Measurements from ENCODE around the gene RPS19.

The RPS19 gene

DNA sequence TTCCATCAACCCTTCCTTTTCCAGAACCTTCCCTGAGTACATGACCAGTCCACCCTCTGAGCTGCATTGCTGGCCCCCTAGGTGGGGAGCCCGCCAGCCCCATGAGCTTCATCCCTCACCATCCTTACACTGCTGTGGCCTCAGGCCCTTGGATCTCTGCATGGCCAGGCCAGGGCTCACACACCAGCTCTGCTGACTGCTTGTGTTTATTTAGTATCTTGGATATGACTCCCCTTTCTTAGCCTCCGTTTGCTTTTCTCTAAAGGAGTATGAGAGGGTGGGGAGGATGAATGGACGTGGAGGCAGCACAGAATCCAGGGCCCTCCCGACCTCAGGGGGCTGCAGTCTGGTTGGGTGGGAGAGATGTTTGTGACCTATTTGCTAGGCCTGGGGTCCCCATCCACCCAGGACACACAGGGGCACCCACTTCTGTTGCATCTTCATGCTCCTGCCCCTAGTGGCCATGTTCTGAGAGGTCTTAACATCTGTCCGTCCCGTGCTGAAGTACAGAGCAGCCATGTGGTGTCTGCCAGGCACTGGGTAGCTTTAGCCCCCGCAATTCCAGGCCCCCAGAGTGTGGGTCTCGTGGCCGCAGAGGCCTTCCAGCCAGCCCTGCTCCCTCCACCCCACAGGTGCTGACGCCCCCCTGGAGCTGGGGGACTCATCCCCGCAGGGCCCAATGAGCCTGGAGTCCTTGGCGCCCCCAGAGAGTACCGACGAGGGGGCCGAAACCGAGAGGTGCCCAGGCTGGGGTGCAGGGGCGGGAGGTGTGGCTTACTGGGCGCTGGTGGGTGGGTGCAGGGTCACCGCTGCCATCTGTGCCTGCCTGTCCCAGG is 35.9 kb downstream of the RPS19 start:
- TF ChIP-seq, protein P1, sequence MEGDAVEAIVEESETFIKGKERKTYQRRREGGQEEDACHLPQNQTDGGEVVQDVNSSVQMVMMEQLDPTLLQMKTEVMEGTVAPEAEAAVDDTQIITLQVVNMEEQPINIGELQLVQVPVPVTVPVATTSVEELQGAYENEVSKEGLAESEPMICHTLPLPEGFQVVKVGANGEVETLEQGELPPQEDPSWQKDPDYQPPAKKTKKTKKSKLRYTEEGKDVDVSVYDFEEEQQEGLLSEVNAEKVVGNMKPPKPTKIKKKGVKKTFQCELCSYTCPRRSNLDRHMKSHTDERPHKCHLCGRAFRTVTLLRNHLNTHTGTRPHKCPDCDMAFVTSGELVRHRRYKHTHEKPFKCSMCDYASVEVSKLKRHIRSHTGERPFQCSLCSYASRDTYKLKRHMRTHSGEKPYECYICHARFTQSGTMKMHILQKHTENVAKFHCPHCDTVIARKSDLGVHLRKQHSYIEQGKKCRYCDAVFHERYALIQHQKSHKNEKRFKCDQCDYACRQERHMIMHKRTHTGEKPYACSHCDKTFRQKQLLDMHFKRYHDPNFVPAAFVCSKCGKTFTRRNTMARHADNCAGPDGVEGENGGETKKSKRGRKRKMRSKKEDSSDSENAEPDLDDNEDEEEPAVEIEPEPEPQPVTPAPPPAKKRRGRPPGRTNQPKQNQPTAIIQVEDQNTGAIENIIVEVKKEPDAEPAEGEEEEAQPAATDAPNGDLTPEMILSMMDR (IDR thresholded peaks at IDR 0.05), result no peak
- Mint-ChIP-seq H3K27me3 (ENCODE audit: low read depth, poor library complexity) (no peaks in the 10 kb centered on the region), H3K27ac (peak overlapping the region; percentile 72), H3K9me3 (no peaks in the 10 kb centered on the region), H3K4me1 (peaks cover 34% of the 10 kb centered on the region), H3K36me3 (ENCODE audit: low read depth) (peaks cover 29% of the 10 kb centered on the region), H3K4me3 (no peak overlapping the region)
- DNase-seq, result no peak

DNA sequence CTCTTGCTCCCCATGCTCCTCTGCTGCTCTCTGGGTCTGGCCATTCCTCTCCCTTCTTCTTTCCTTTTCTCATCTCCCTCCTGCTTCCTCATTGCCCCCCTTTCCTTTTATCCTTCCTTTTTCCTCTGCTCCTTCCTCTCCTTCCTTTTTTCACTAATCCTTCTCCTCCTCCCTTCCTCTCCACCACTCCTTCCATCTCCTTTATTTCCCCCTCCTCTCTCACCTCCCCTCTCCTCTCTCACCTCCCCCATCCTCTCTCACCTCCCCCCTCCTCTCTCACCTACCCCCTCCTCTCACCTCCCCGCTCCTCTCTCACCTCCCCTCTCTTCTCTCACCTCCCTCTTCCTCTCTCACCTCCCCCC is 36.5 kb downstream of the RPS19 start:
- Mint-ChIP-seq H3K27ac (peak overlapping the region; percentile 91), H3K4me1 (peaks cover 34% of the 10 kb centered on the region), H3K27me3 (ENCODE audit: low read depth, poor library complexity) (no peaks in the 10 kb centered on the region), H3K36me3 (ENCODE audit: low read depth) (peaks cover 29% of the 10 kb centered on the region), H3K4me3 (no peak overlapping the region), H3K9me3 (no peaks in the 10 kb centered on the region)
- TF ChIP-seq, protein P1 (IDR thresholded peaks at IDR 0.05), result no peak
- no peak for DNase-seq

DNA sequence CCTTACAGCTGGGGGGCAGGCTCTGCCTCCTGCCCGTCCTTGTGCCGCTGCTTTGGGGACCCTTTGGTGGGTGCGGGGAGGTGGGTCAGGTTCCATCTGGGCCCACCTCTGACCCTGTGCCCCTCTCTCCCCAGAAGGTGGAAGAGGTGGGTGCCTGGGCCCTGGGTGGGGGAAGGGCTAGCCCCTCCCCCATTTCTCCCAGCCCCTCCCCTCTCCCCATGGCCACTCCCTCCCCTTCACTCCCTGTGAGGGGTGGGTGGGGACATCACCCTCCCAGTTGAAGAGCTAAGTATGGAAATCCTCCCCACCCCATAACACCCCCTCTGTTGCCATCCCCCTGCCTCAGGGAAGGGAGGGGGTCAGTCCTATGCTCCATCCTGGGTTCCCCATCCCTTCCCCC is 37.1 kb downstream of the RPS19 start:
- Mint-ChIP-seq H3K9me3 (no peaks in the 10 kb centered on the region), H3K4me1 (peaks cover 34% of the 10 kb centered on the region), H3K36me3 (ENCODE audit: low read depth) (peaks cover 34% of the 10 kb centered on the region), H3K27me3 (ENCODE audit: low read depth, poor library complexity) (no peaks in the 10 kb centered on the region), H3K27ac (no peak overlapping the region), H3K4me3 (no peak overlapping the region)
- TF ChIP-seq, protein P1 (IDR thresholded peaks at IDR 0.05), result no peak
- DNase-seq, result no peak

DNA sequence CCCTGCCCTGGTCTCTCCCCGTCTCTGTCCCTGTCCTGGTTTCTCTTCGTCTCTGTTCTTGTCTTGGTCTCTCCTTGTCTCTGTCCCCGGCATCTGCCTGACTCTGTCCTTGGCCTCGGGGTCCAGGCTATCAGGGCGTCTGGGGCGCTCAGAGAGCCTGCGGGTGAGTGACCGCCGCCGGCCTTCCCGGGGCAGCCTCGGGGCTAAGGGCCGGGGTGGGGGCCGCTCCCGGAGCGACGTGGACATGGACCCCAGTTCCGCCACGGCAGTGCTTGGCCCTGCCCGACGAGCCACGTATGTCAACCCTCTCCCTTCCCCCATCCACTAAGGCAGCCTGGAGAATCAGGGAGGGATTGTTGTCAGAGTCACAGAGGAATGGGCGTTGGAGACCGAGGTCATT is 37.8 kb downstream of the RPS19 start:
- peaks cover 38% of the 10 kb centered on the region for H3K4me1 Mint-ChIP-seq
- TF ChIP-seq, protein P1 (IDR thresholded peaks at IDR 0.05), result no peak
- no peak for DNase-seq
- no peaks in the 10 kb centered on the region for H3K27me3 Mint-ChIP-seq (ENCODE audit: low read depth, poor library complexity)
- H3K27ac Mint-ChIP-seq, result peak overlapping the region; percentile 91
- peaks cover 41% of the 10 kb centered on the region for H3K36me3 Mint-ChIP-seq (ENCODE audit: low read depth)
- H3K9me3 Mint-ChIP-seq, result no peaks in the 10 kb centered on the region
- H3K4me3 Mint-ChIP-seq, result no peak overlapping the region

DNA sequence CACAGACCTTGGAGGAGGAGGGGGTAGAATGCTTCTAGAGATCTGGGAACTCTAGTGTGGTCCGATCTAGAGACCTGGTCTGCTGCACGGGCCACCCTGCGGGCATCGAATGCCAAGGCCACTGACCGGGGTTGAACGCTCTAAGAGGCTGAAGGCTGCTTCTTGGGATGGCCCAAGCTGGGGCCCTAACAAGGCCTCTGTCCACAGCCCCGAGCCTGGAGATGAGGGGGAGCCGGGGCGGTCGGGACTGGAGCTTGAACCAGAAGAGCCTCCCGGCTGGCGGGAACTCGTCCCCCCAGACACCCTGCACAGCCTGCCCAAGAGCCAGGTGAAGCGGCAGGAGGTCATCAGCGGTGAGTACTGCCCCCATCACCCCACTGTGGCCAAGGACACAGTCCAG is 38.2 kb downstream of the RPS19 start:
- peaks cover 45% of the 10 kb centered on the region for H3K36me3 Mint-ChIP-seq (ENCODE audit: low read depth)
- TF ChIP-seq, protein P1 (IDR thresholded peaks at IDR 0.05), result no peak
- H3K27ac Mint-ChIP-seq, result no peak overlapping the region
- H3K4me1 Mint-ChIP-seq, result peaks cover 42% of the 10 kb centered on the region
- H3K9me3 Mint-ChIP-seq, result no peaks in the 10 kb centered on the region
- DNase-seq, result no peak
- H3K27me3 Mint-ChIP-seq (ENCODE audit: low read depth, poor library complexity), result no peaks in the 10 kb centered on the region
- H3K4me3 Mint-ChIP-seq, result no peak overlapping the region
